NCI-H748 (cell line): ENCODE results near the gene PCDH10.
"Not testable (repeated sequence)": the region's sequence is repeated elsewhere in the genome, so short reads cannot be mapped to it uniquely, and the experiment has no call there.

Experiments
- DNase-seq: peaks from one replicate; lab custom pipeline; 2025; ENCODE audit not compliant: unreplicated experiment; lab: John Stamatoyannopoulos, UW

Gene PCDH10

GRCh38 chr4:133208694-133209285, 59.7 kb downstream of the PCDH10 start:
- DNase-seq = no peak

- DNase-seq = no peak
Observed at GRCh38 chr4:133233922-133234321, 84.8 kb downstream of the PCDH10 start.

- DNase-seq = not testable (repeated sequence)
Observed at GRCh38 chr4:133240451-133240850, 91.4 kb downstream of the PCDH10 start.
